GM12878 (cell line): ENCODE results near the gene TFF1. TPM values are rescaled to one million over a fixed set of nuclear protein-coding genes. Genes with fewer than 3 reads are reported as not detected.

Experiments used
- ATAC-seq: fragments of 200-7000 bp; cut with Tn5 transposase; 3 replicates; pipeline ENCODE4 v1.9.1; 2020; ENCODE audit warnings: mild to moderate bottlenecking, moderate library complexity
- BruUV-seq: library from RNA; stranded (reverse); fragments of 400-500 nt; replicated peaks from 2 replicates; lab custom pipeline; 2021; lab: Mats Ljungman, UMichigan
- CTCF ChIA-PET: fragments of 300-600 bp; sonication (Branson Sonifier 250); formaldehyde crosslinking; extraction: SDS; loops from one replicate; lab custom pipeline; 2021; ENCODE audit warnings: inconsistent platforms; lab: Yijun Ruan, JAX
- POLR2A ChIA-PET: fragments of 350-600 bp; formaldehyde crosslinking; extraction: SDS; loops from one replicate; lab custom pipeline; 2021; ENCODE audit warnings: inconsistent platforms; lab: Charles Lee
- RAD21 ChIA-PET: fragments of 300-600 bp; sonication (Branson Sonifier 250); formaldehyde crosslinking; loops from one replicate; lab custom pipeline; 2023; ENCODE audit warnings: antibody characterized with exemption; ENCODE audit not compliant: unreplicated experiment; lab: Charles Lee
- SMC1A ChIA-PET: fragments of 300-600 bp; sonication (Branson Sonifier 250); formaldehyde crosslinking; loops from one replicate; lab custom pipeline; 2023; ENCODE audit not compliant: unreplicated experiment, uncharacterized antibody; lab: Charles Lee
- DNase-seq: peaks from one replicate; pipeline ENCODE4 v3.0.0-alpha.2; 2011; ENCODE audit warnings: low read depth, low spot score
- FAIRE-seq: peaks from 3 replicates; lab custom pipeline; 2011; peaks lifted over from hg19 to GRCh38; lab: Jason Lieb, UNC
- H2AFZ ChIP-seq: 2 replicates; pipeline ENCODE4 v1.6.0; 2011; ENCODE audit warnings: low read depth, low read length, control low read depth; ENCODE audit not compliant: control insufficient read depth
- H3K27ac ChIP-seq: 2 replicates; pipeline ENCODE4 v1.5.1; 2011; ENCODE audit warnings: control low read depth; ENCODE audit not compliant: control insufficient read depth, insufficient read depth
- H3K27me3 ChIP-seq, 2 experiments: replicated peaks in 1 of 2; 2 replicates each; pipeline versions ENCODE4 v1.6.0 to v1.6.1; 2011; ENCODE audit warnings: low read length in 1 of 2; ENCODE audit not compliant: control insufficient read depth in 2 of 2, insufficient read depth in 2 of 2
- H3K36me3 ChIP-seq, 2 experiments: 2 replicates each; pipeline ENCODE4 v1.5.1; 2011; ENCODE audit warnings: low read length in 1 of 2; ENCODE audit not compliant: control insufficient read depth in 2 of 2, insufficient read depth in 2 of 2
- H3K4me1 ChIP-seq: 2 replicates; pipeline ENCODE4 v1.6.1; 2011; ENCODE audit warnings: mild to moderate bottlenecking, low read length, moderate library complexity, mixed read lengths; ENCODE audit not compliant: control insufficient read depth, insufficient read depth
- H3K4me2 ChIP-seq: 2 replicates; pipeline ENCODE4 v1.6.0; 2011; ENCODE audit warnings: control low read depth; ENCODE audit not compliant: control insufficient read depth, insufficient read depth
- H3K4me3 ChIP-seq: fragments of 200-600 bp; sonication (generic); 2 replicates; pipeline ENCODE4 v1.5.1; 2016
- H3K79me2 ChIP-seq: 2 replicates; pipeline ENCODE4 v1.6.0; 2011; ENCODE audit warnings: low read length; ENCODE audit not compliant: control insufficient read depth, insufficient read depth
- H3K9ac ChIP-seq: 2 replicates; pipeline ENCODE4 v1.8.0; 2011; ENCODE audit warnings: low read length, control low read depth, mixed read lengths; ENCODE audit not compliant: control insufficient read depth, insufficient read depth
- H3K9me3 ChIP-seq: replicated peaks from 3 replicates; pipeline ENCODE4 v1.5.1; 2011; ENCODE audit warnings: mild to moderate bottlenecking, low read length; ENCODE audit not compliant: control insufficient read depth, insufficient read depth
- H4K20me1 ChIP-seq: 2 replicates; pipeline ENCODE4 v1.6.0; 2011; ENCODE audit not compliant: control insufficient read depth, insufficient read depth
- EED ChIP-seq: sonication (generic); IDR thresholded peaks from 2 replicates; pipeline ENCODE4 v1.6.1; 2016; ENCODE audit warnings: antibody characterized with exemption, low read depth
- EZH2 ChIP-seq: IDR thresholded peaks from 2 replicates; pipeline ENCODE4 v1.6.1; 2012; ENCODE audit warnings: low read depth, mild to moderate bottlenecking, control low read depth, inconsistent platforms, low read length, borderline replicate concordance; ENCODE audit not compliant: control insufficient read depth
- IKZF1 ChIP-seq: fragments of 450-650 bp; conservative IDR thresholded peaks from 2 replicates; pipeline ENCODE4 v1.6.1; 2017; ENCODE audit warnings: antibody characterized with exemption, mild to moderate bottlenecking
- PBX3 ChIP-seq: IDR thresholded peaks from 2 replicates; pipeline ENCODE4 v1.6.1; 2011; ENCODE audit warnings: mild to moderate bottlenecking, low read depth, low read length, moderate library complexity; ENCODE audit not compliant: insufficient replicate concordance
- RAD21 ChIP-seq: IDR thresholded peaks from 2 replicates; pipeline ENCODE4 v1.6.1; 2011; ENCODE audit warnings: mild to moderate bottlenecking, low read depth, low read length, moderate library complexity; ENCODE audit not compliant: insufficient read depth
- SMARCA5 ChIP-seq: fragments of 450-650 bp; IDR thresholded peaks from 2 replicates; pipeline ENCODE4 v1.6.1; 2017; ENCODE audit warnings: mild to moderate bottlenecking
- ZBTB33 ChIP-seq: fragments of 450-650 bp; IDR thresholded peaks from 2 replicates; pipeline ENCODE4 v1.6.1; 2017; ENCODE audit warnings: mild to moderate bottlenecking
- WGBS: methylation state at CpG from one replicate; pipeline ENCODE4 v1.1.6; 2016; ENCODE audit warnings: low lambda C conversion rate; ENCODE audit not compliant: insufficient replicate concordance, insufficient coverage; ENCODE audit errors: missing lambda C conversion rate; 5-methylcytosine and 5-hydroxymethylcytosine counted together
- in situ Hi-C: fragments of 300-500 bp; cut with MboI; formaldehyde crosslinking; loops from 9 replicates; pipeline ENCODE4 v1.14.3; 2018; ENCODE audit warnings: mixed read lengths
- intact Hi-C: fragments of 100-400 bp; cut with micrococcal nuclease; formaldehyde crosslinking; loops from one replicate; pipeline ENCODE4 v1.14.2; 2022; ENCODE audit not compliant: unreplicated experiment
- polyA plus RNA-seq, 11 experiments: library from polyadenylated mRNA; depleted of rRNA in 4 of 11; unstranded in 6 of 11; stranded (reverse) in 5 of 11; fragments of >200 nt; fragmentation: Nextera tagmentation in 4 of 11; fragmentation: Illumina TruSeq in 1 of 11; extraction: Ambion mirVana in 4 of 11; extraction: Trizol in 1 of 11; gene quantifications; 1 replicate in 1 of 11; 2 replicates in 10 of 11; pipeline versions ENCODE4 v1.2.1 to v1.2.3, GENCODE V29; 2011 to 2016; ENCODE audit warnings: inconsistent platforms in 2 of 11, missing spikeins in 2 of 11, low read depth in 1 of 11
- total RNA-seq, 4 experiments: library from RNA; depleted of rRNA in 3 of 4; stranded (reverse); fragments of >200 nt in 3 of 4; fragmentation: Illumina TruSeq in 1 of 4; extraction: Trizol in 1 of 4; gene quantifications; 2 replicates each; pipeline versions ENCODE4 v1.2.1 to v1.2.3, GENCODE V29; 2013 to 2021
- TF ChIP-seq, protein P1 (sequence below): IDR thresholded peaks from 2 replicates; pipeline ENCODE4 v1.6.1; 2012; ENCODE audit warnings: low read depth, low read length, improper control_type of control experiment
- TF ChIP-seq, protein P2 (sequence below), 3 experiments: IDR thresholded peaks in 2 of 3; conservative IDR thresholded peaks in 1 of 3; 2 replicates each; pipeline ENCODE4 v1.5.1; 2011; ENCODE audit warnings: low read depth in 3 of 3, low read length in 3 of 3, mild to moderate bottlenecking in 3 of 3, control low read depth in 2 of 3, moderate library complexity in 2 of 3, inconsistent platforms in 1 of 3, mixed read lengths in 1 of 3; ENCODE audit not compliant: control insufficient read depth in 2 of 3, insufficient read depth in 1 of 3; ENCODE audit errors: extremely low read depth in 1 of 3

Gene TFF1
- total and polyA plus RNA-seq, 10 of the 15 experiments (the other 5 are each of a cell fraction or from before 2014, with no cell fraction given): 0.13 TPM; not detected in 9

GRCh38 chr21:42361286-42361685, 5.0 kb downstream of the TFF1 start:
- RAD21 ChIA-PET: interaction anchor here (1.2 to 1.5 kb wide), 3 partner anchors 51 to 177 kb away, joined by 3 to 7 read pairs (median 3); no protein-coding TSS in a partner anchor
- POLR2A ChIA-PET: no interaction called here
- in situ Hi-C loops (no loop called here), intact Hi-C loops (no loop called here)
- no peaks in the 10 kb centered on the region for H3K79me2 ChIP-seq
- ATAC-seq (no peak), FAIRE-seq (no peak), DNase-seq (no peak)
- peaks cover 11% of the 10 kb centered on the region for H3K9me3 ChIP-seq
- CTCF ChIA-PET: interaction anchor here (0.7 to 1.8 kb wide), 8 partner anchors 23 to 89 kb away, joined by 3 to 7 read pairs (median 3); no protein-coding TSS in a partner anchor
- no peak overlapping the region for H3K27ac ChIP-seq
- H3K4me2 ChIP-seq: no peak overlapping the region
- H2AFZ ChIP-seq: no peak overlapping the region
- H3K4me1 ChIP-seq: peaks cover 12% of the 10 kb centered on the region
- no peaks in the 10 kb centered on the region for H4K20me1 ChIP-seq
- no peaks in the 10 kb centered on the region for H3K36me3 ChIP-seq
- no peak overlapping the region for H3K9ac ChIP-seq
- SMC1A ChIA-PET: interaction anchor here (0.9 to 1.5 kb wide), 6 partner anchors 8 to 89 kb away, joined by 3 to 4 read pairs (median 4); no protein-coding TSS in a partner anchor
- no TSS peak for BruUV-seq
- H3K4me3 ChIP-seq: no peak overlapping the region
- H3K27me3 ChIP-seq: no peaks in the 10 kb centered on the region; a peak in 2 of 4 replicates
- WGBS: 68% methylated on average over 7 of the region's 7 CpGs
- TF ChIP-seq IKZF1 (no peak), EZH2 (no peak)
- TF ChIP-seq, protein P1, sequence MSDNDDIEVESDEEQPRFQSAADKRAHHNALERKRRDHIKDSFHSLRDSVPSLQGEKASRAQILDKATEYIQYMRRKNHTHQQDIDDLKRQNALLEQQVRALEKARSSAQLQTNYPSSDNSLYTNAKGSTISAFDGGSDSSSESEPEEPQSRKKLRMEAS: no peak

- FAIRE-seq (no peak), ATAC-seq (no peak)
- TF ChIP-seq ZBTB33 (no peak), PBX3 (no peak), SMARCA5 (peak; percentile 71; the same call in 1 of the 2 replicates), EED (no peak), RAD21 (peak; percentile 50)
- TF ChIP-seq, protein P2, sequence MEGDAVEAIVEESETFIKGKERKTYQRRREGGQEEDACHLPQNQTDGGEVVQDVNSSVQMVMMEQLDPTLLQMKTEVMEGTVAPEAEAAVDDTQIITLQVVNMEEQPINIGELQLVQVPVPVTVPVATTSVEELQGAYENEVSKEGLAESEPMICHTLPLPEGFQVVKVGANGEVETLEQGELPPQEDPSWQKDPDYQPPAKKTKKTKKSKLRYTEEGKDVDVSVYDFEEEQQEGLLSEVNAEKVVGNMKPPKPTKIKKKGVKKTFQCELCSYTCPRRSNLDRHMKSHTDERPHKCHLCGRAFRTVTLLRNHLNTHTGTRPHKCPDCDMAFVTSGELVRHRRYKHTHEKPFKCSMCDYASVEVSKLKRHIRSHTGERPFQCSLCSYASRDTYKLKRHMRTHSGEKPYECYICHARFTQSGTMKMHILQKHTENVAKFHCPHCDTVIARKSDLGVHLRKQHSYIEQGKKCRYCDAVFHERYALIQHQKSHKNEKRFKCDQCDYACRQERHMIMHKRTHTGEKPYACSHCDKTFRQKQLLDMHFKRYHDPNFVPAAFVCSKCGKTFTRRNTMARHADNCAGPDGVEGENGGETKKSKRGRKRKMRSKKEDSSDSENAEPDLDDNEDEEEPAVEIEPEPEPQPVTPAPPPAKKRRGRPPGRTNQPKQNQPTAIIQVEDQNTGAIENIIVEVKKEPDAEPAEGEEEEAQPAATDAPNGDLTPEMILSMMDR (IDR thresholded peaks at IDR 0.05 in 2 of 3, conservative IDR thresholded peaks at IDR 0.05 in 1 of 3; ENCODE audit: control insufficient read depth in 2 of 3, extremely low read depth in 1 of 3, insufficient read depth in 1 of 3, low read depth in 3 of 3, low read length in 3 of 3): peak; percentile 5 to 19 (median 16); a peak in 2 of 6 replicates
Measured at GRCh38 chr21:42360317-42360716, 6.0 kb downstream of the TFF1 start.

More at GRCh38 chr21:42360317-42360716, 6.0 kb downstream of the TFF1 start:
- Histone ChIP-seq H3K79me2 (no peaks in the 10 kb centered on the region), H3K4me2 (no peak overlapping the region), H2AFZ (no peak overlapping the region), H3K9me3 (peaks cover 13% of the 10 kb centered on the region), H3K27ac (no peak overlapping the region), H3K4me3 (no peak overlapping the region), H3K27me3 (no peaks in the 10 kb centered on the region; a peak in 2 of 4 replicates), H3K9ac (no peak overlapping the region), H3K4me1 (peaks cover 11% of the 10 kb centered on the region), H4K20me1 (no peaks in the 10 kb centered on the region), H3K36me3 (no peaks in the 10 kb centered on the region)
- intact Hi-C loops: no loop called here
- no TSS peak for BruUV-seq
- in situ Hi-C loops: no loop called here
- SMC1A ChIA-PET: interaction anchor here (0.9 to 1.3 kb wide), 4 partner anchors 18 to 176 kb away, joined by 3 to 6 read pairs (median 4); no protein-coding TSS in a partner anchor
- DNase-seq: no peak
- CTCF ChIA-PET: interaction anchor here (0.9 to 1.8 kb wide), 6 partner anchors 24 to 176 kb away, joined by 3 to 7 read pairs (median 3); no protein-coding TSS in a partner anchor
- RAD21 ChIA-PET: interaction anchor here (1.2 kb wide), 1 partner anchor 81 kb away, joined by 3 read pairs; no protein-coding TSS in a partner anchor
- POLR2A ChIA-PET: no interaction called here
- 50% methylated on average over 2 of the region's 2 CpGs for WGBS
